ENCODE results near the gene FDXR. TPM values are rescaled to one million over a fixed set of nuclear protein-coding genes. Genes with fewer than 3 reads are reported as not detected.

The FDXR gene
- total RNA-seq, 2 donors from 2014 or later: 17.7 to 26.9 TPM

DNA sequence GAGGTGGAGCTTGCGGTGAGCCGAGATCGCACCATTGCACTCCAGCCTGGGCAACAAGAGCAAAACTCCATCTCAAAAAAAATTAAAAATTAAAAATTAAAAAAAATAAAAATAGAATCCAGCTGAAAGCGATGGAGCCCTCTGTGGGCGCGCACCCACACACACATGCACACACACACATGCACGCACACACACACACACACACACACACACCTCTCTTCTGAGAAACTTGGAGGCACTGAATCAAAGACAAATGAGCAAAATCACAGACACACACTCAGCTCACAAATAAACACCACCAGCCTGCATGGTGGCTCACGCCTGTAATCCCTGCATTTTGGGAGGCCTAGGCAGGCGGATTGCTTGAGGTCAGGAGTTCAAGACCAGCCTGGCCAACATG is 30.2 kb upstream of the FDXR start:
- Histone ChIP-seq H3K4me1 (no peaks in the 10 kb centered on the region), H3K4me3 (no peak overlapping the region), H3K27me3 (no peaks in the 10 kb centered on the region), H3K9ac (ENCODE audit: low read depth in 2 of 2, low read length in 2 of 2) (no peak overlapping the region), H3K36me3 (no peaks in the 10 kb centered on the region), H3K9me3 (no peaks in the 10 kb centered on the region), H3K27ac (no peak overlapping the region)
- TF ChIP-seq, protein P1, sequence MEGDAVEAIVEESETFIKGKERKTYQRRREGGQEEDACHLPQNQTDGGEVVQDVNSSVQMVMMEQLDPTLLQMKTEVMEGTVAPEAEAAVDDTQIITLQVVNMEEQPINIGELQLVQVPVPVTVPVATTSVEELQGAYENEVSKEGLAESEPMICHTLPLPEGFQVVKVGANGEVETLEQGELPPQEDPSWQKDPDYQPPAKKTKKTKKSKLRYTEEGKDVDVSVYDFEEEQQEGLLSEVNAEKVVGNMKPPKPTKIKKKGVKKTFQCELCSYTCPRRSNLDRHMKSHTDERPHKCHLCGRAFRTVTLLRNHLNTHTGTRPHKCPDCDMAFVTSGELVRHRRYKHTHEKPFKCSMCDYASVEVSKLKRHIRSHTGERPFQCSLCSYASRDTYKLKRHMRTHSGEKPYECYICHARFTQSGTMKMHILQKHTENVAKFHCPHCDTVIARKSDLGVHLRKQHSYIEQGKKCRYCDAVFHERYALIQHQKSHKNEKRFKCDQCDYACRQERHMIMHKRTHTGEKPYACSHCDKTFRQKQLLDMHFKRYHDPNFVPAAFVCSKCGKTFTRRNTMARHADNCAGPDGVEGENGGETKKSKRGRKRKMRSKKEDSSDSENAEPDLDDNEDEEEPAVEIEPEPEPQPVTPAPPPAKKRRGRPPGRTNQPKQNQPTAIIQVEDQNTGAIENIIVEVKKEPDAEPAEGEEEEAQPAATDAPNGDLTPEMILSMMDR (IDR thresholded peaks at IDR 0.05): no peak
- no peak for DNase-seq
- intact Hi-C loops (cut with DNase I): no loop called here

DNA sequence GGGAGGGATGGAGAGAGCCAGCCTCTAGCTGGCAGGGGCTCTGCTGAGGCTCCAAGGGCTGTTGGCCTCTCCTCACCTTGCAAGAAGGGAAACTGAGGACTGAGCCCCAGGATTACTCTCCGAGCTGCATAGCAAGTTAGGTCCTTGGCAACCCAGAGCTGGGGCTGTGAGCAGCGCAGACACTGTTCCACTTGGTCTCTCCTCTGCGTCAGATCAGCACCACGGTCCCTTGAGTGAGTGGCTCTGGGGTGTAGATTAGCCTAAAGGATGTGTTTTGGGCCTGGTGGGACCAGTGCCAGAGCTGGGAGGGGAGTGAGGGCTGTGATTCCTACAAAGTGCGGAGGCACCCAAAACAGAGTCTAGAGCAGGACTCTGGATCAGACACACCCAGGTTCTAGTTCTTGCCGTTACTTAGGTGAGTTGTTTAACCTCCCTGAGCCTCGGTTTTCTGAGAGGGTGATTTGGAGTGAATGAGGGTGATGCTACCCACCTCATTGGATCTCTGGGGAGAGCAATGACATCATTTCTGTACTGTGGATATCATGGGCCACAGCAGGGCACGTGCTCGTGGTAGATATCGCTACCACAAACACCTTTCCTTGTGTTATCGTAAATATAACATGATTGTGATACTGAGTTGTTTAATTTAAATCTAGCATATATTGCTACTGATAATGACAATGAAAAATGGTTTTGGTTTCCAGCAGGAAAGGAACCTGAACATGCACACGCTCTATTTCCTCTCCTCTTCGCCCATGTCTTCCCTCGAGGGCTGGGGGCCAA is 28.8 kb upstream of the FDXR start:
- no peak for DNase-seq
- H3K27ac ChIP-seq: no peak overlapping the region
- no peak overlapping the region for H3K4me3 ChIP-seq
- H3K27me3 ChIP-seq: no peaks in the 10 kb centered on the region
- intact Hi-C loops (cut with DNase I): no loop called here
- no peaks in the 10 kb centered on the region for H3K9me3 ChIP-seq
- no peaks in the 10 kb centered on the region for H3K4me1 ChIP-seq
- no peaks in the 10 kb centered on the region for H3K36me3 ChIP-seq
- no peak overlapping the region for H3K9ac ChIP-seq (ENCODE audit: low read depth in 2 of 2, low read length in 2 of 2)
- TF ChIP-seq, protein P1 (IDR thresholded peaks at IDR 0.05): no peak

DNA sequence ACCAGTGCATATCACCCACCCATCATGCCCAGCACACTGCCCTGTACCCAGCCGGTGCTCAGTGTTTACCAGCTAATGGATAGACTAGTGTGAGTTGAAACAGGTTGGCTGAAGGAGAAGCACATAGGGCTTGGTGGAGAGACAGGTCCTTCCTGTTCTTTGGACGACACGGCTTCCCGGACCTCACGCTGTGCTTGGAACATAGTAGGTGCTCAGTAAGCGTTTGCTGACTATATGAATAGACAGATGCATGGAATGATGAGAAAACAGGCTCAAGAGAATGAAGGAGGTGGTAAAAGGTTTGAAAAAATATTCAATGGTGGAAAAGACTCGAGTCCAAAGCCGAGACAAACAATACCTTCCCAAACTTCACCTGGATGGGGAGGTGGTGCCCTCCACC is 27.4 kb upstream of the FDXR start:
- intact Hi-C loops (cut with DNase I): no loop called here
- H3K4me1 ChIP-seq: no peaks in the 10 kb centered on the region
- H3K9ac ChIP-seq (ENCODE audit: low read depth in 2 of 2, low read length in 2 of 2): no peak overlapping the region
- no peak overlapping the region for H3K4me3 ChIP-seq
- H3K27ac ChIP-seq: no peak overlapping the region
- TF ChIP-seq, protein P1 (IDR thresholded peaks at IDR 0.05): no peak
- H3K27me3 ChIP-seq: peaks cover 2% of the 10 kb centered on the region
- no peaks in the 10 kb centered on the region for H3K36me3 ChIP-seq
- H3K9me3 ChIP-seq: no peaks in the 10 kb centered on the region
- no peak for DNase-seq

DNA sequence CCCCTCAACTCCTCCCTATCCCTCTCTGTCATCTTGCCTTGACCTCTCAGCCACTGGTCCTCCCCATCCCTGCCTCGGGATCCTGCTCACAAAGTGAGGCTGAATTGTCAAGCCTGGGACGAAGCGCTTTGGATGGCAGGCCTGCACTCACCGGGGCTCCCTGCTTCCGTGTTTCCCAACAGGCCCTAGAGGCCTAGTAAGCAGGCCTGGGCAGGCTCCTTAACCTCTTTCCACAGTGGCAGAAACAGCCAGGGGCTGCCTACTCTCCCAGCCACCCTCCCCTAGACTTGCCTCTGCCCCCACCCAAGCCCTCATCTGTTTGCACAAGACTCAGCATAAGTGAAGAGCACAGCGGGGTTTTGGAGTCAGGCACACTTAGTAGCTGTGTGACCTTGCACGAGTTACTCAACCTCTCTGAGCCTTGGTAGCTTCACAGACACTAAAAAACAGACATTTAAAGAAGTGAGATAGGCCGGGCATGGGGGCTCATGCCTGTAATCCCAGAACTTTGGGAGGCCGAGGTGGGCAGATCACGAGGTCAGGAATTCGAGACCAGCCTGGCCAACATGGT is 25.7 kb upstream of the FDXR start:
- Histone ChIP-seq H3K36me3 (no peaks in the 10 kb centered on the region), H3K9me3 (no peaks in the 10 kb centered on the region), H3K9ac (ENCODE audit: low read depth in 2 of 2, low read length in 2 of 2) (no peak overlapping the region), H3K27me3 (peaks cover 17% of the 10 kb centered on the region), H3K4me1 (peaks cover 2% of the 10 kb centered on the region), H3K27ac (no peak overlapping the region), H3K4me3 (no peak overlapping the region)
- TF ChIP-seq, protein P1 (IDR thresholded peaks at IDR 0.05): no peak
- intact Hi-C loops (cut with DNase I): no loop called here
- no peak for DNase-seq

DNA sequence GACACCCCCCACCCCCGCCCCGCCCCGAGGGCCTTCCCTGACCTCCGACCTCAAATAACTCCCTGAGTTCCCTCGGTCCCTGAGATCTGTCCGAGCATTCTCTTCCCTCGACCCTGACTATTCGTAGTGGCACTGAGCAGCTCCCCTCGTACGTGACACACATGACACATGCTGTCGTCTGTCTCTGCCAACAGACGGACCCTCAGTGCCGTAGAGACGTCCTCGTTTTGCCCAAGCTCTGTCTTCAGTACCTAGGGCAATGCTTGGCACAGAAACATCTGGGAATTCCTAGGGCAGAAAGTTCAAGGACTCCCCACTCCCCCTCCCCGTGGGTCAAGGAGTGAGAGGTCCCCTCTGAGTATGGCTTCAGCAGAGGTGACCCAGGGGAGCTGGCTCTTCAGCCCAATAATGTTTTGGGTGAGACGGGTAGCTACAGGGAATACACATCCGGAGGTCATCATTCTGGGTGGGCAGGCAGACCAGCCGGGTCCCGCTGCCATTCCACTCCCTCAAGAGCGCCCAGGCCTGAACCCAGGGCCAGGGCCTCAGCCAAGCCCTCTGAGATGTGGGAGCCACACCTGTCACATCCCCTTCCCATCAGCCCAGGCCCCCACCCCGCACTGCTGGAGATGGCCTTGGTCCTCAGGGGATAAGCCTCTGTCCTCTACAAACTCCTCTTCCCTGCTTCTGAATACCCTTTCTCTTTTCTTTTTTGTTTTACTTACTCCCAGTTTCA is 21.3 kb upstream of the FDXR start:
- TF ChIP-seq, protein P1 (IDR thresholded peaks at IDR 0.05): no peak
- Histone ChIP-seq H3K4me1 (peaks cover 4% of the 10 kb centered on the region), H3K9me3 (no peaks in the 10 kb centered on the region), H3K36me3 (no peaks in the 10 kb centered on the region), H3K4me3 (peak overlapping the region; percentile 23), H3K27me3 (peaks cover 32% of the 10 kb centered on the region), H3K9ac (ENCODE audit: low read depth in 2 of 2, low read length in 2 of 2) (no peak overlapping the region), H3K27ac (no peak overlapping the region)
- intact Hi-C loops (cut with DNase I): no loop called here
- DNase-seq: no peak

Measured in colonic mucosa (tissue), 4 donors.